Measurements from ENCODE around the gene PICK1.

PICK1 gene

GRCh38 chr22:38087855-38088254 is 30.7 kb downstream of the PICK1 start:
- DNase-seq (ENCODE audit: low read depth in 2 of 2): no peak

GRCh38 chr22:38088629-38089473 is 31.6 kb downstream of the PICK1 start:
- no peak for DNase-seq (ENCODE audit: low read depth in 2 of 2)

- no peak for DNase-seq (ENCODE audit: low read depth in 2 of 2)
These were observed 32.3 kb downstream of the PICK1 start for GRCh38 chr22:38089474-38089851.

GRCh38 chr22:38097058-38097457 is 39.9 kb downstream of the PICK1 start:
- no peak for DNase-seq (ENCODE audit: low read depth in 2 of 2)

GRCh38 chr22:38097557-38098409 is 40.6 kb downstream of the PICK1 start:
- no peak for DNase-seq (ENCODE audit: low read depth in 2 of 2)

GRCh38 chr22:38098410-38099249 is 41.4 kb downstream of the PICK1 start:
- DNase-seq (ENCODE audit: low read depth in 2 of 2): no peak

GRCh38 chr22:38103641-38104040 is 46.4 kb downstream of the PICK1 start:
- DNase-seq (ENCODE audit: low read depth in 2 of 2): no peak

- no peak for DNase-seq (ENCODE audit: low read depth in 2 of 2)
These were observed 46.9 kb downstream of the PICK1 start for GRCh38 chr22:38104084-38104483.

- DNase-seq (ENCODE audit: low read depth in 2 of 2): no peak
These were observed 49.8 kb downstream of the PICK1 start for GRCh38 chr22:38106814-38107578.

- no peak for DNase-seq (ENCODE audit: low read depth in 2 of 2)
These were observed 50.7 kb downstream of the PICK1 start for GRCh38 chr22:38107692-38108515.

GRCh38 chr22:38108561-38109319 is 51.5 kb downstream of the PICK1 start:
- DNase-seq (ENCODE audit: low read depth in 2 of 2): no peak

GRCh38 chr22:38109371-38110001 is 52.3 kb downstream of the PICK1 start:
- no peak for DNase-seq (ENCODE audit: low read depth in 2 of 2)

GRCh38 chr22:38110008-38110862 is 53.0 kb downstream of the PICK1 start, which contains the start of gene BAIAP2L2:
Gene BAIAP2L2, minus strand, starts transcription at chr22:38110684. Its CDS starts 159 bp downstream, at chr22:38110525.
- DNase-seq (ENCODE audit: low read depth in 2 of 2): no peak

- no peak for DNase-seq (ENCODE audit: low read depth in 2 of 2)
These were observed 54.0 kb downstream of the PICK1 start for GRCh38 chr22:38110863-38111852.

- DNase-seq (ENCODE audit: low read depth in 2 of 2): no peak
These were observed 54.7 kb downstream of the PICK1 start for GRCh38 chr22:38111925-38112355.

- no peak for DNase-seq (ENCODE audit: low read depth in 2 of 2)
These were observed 55.2 kb downstream of the PICK1 start for GRCh38 chr22:38112381-38112780.

Measured in stimulated activated CD8-positive, alpha-beta memory T cell treated with anti-CD3 and anti-CD28 coated beads, Interleukin-15, amount 100 ng/mL, for 48 hours (primary cell).